Parathyroid adenoma (tissue), 2 donors: ENCODE results near the gene GNB1L.

Experiments
- H2AFZ ChIP-seq: fragments of 300-600 bp; sonication (generic); one replicate; pipeline ENCODE4 v1.7.0; 2017; ENCODE audit warnings: antibody characterized with exemption, mild to moderate bottlenecking
- H3K27ac ChIP-seq: fragments of 300-600 bp; sonication (generic); one replicate; pipeline ENCODE4 v1.7.0; 2017
- H3K27me3 ChIP-seq: fragments of 300-600 bp; sonication (generic); one replicate; pipeline ENCODE4 v1.7.0; 2017; ENCODE audit warnings: low read length; ENCODE audit not compliant: control insufficient read depth, insufficient read depth
- H3K36me3 ChIP-seq: fragments of 300-600 bp; sonication (generic); one replicate; pipeline ENCODE4 v1.7.0; 2017; ENCODE audit warnings: low read length; ENCODE audit not compliant: control insufficient read depth, insufficient read depth
- H3K4me1 ChIP-seq: fragments of 300-600 bp; sonication (generic); one replicate; pipeline ENCODE4 v1.7.0; 2017; ENCODE audit warnings: control low read depth
- H3K4me2 ChIP-seq: fragments of 300-600 bp; sonication (generic); one replicate; pipeline ENCODE4 v1.7.0; 2017; ENCODE audit warnings: low read length
- H3K4me3 ChIP-seq: fragments of 300-600 bp; sonication (generic); one replicate; pipeline ENCODE4 v1.7.0; 2017; ENCODE audit warnings: low read depth, low read length
- H3K79me2 ChIP-seq: fragments of 300-600 bp; sonication (generic); one replicate; pipeline ENCODE4 v1.7.0; 2017; ENCODE audit warnings: control low read depth
- H3K9ac ChIP-seq: fragments of 300-600 bp; sonication (generic); one replicate; pipeline ENCODE4 v1.7.0; 2017; ENCODE audit warnings: mild to moderate bottlenecking
- H3K9me3 ChIP-seq: fragments of 300-600 bp; sonication (generic); one replicate; pipeline ENCODE4 v1.7.0; 2017; ENCODE audit warnings: low read length; ENCODE audit not compliant: control insufficient read depth
- CTCF ChIP-seq: fragments of 300-600 bp; sonication (generic); IDR thresholded peaks from one replicate; pipeline ENCODE4 v1.7.0; 2017; ENCODE audit warnings: antibody characterized with exemption, mild to moderate bottlenecking
- donor health status: primary hyperparathyroidism.

Gene GNB1L

GRCh38 chr22:19810381-19811201, 44.1 kb downstream of the GNB1L start:
- TF ChIP-seq CTCF, result no peak
- H3K27me3 ChIP-seq, result no peaks in the 10 kb centered on the region
- H2AFZ ChIP-seq, result no peak overlapping the region
- H3K36me3 ChIP-seq, result no peaks in the 10 kb centered on the region
- no peak overlapping the region for H3K4me3 ChIP-seq
- no peak overlapping the region for H3K9ac ChIP-seq
- no peak overlapping the region for H3K27ac ChIP-seq
- no peaks in the 10 kb centered on the region for H3K79me2 ChIP-seq
- no peaks in the 10 kb centered on the region for H3K9me3 ChIP-seq
- H3K4me1 ChIP-seq, result no peaks in the 10 kb centered on the region
- no peak overlapping the region for H3K4me2 ChIP-seq

- Histone ChIP-seq H3K4me1 (no peaks in the 10 kb centered on the region), H3K27ac (no peak overlapping the region)
Measured at GRCh38 chr22:19809741-19810140, 44.9 kb downstream of the GNB1L start.

GRCh38 chr22:19808873-19809478, 45.7 kb downstream of the GNB1L start:
- no peak overlapping the region for H3K27ac ChIP-seq
- H2AFZ ChIP-seq, result no peak overlapping the region
- H3K4me2 ChIP-seq, result no peak overlapping the region
- no peaks in the 10 kb centered on the region for H3K9me3 ChIP-seq
- no peaks in the 10 kb centered on the region for H3K36me3 ChIP-seq
- no peaks in the 10 kb centered on the region for H3K4me1 ChIP-seq
- TF ChIP-seq CTCF, result no peak
- no peak overlapping the region for H3K4me3 ChIP-seq
- no peaks in the 10 kb centered on the region for H3K79me2 ChIP-seq
- no peak overlapping the region for H3K9ac ChIP-seq
- H3K27me3 ChIP-seq, result no peaks in the 10 kb centered on the region

More at GRCh38 chr22:19809741-19810140, 44.9 kb downstream of the GNB1L start:
- H3K4me3 ChIP-seq, result no peak overlapping the region
- H3K9me3 ChIP-seq, result no peaks in the 10 kb centered on the region
- H3K79me2 ChIP-seq, result no peaks in the 10 kb centered on the region
- H2AFZ ChIP-seq, result no peak overlapping the region
- H3K9ac ChIP-seq, result no peak overlapping the region
- no peaks in the 10 kb centered on the region for H3K36me3 ChIP-seq
- no peaks in the 10 kb centered on the region for H3K27me3 ChIP-seq
- H3K4me2 ChIP-seq, result no peak overlapping the region
- TF ChIP-seq CTCF, result no peak

- Histone ChIP-seq H3K79me2 (no peaks in the 10 kb centered on the region), H3K4me2 (no peak overlapping the region), H3K9ac (no peak overlapping the region), H3K36me3 (no peaks in the 10 kb centered on the region), H3K4me3 (no peak overlapping the region), H3K27me3 (no peaks in the 10 kb centered on the region), H3K9me3 (no peaks in the 10 kb centered on the region), H3K27ac (no peak overlapping the region), H2AFZ (no peak overlapping the region), H3K4me1 (no peaks in the 10 kb centered on the region)
- TF ChIP-seq CTCF, result no peak
Measured at GRCh38 chr22:19807914-19808872, 46.5 kb downstream of the GNB1L start.
